CD4-positive, alpha-beta T cell treated with Interferon gamma for 1 hour (primary cell): Measurements from ENCODE around the gene CRTC1.

Source experiments
- DNase-seq: peaks from one replicate; pipeline ENCODE4 v3.0.0-alpha.2; 2020

The CRTC1 gene

GRCh38 chr19:18651733-18652132 lies 31.7 kb upstream of the CRTC1 start:
- DNase-seq = no peak

- DNase-seq = no peak
Measured at GRCh38 chr19:18653853-18654252, 29.6 kb upstream of the CRTC1 start.

- no peak for DNase-seq
Measured at GRCh38 chr19:18654469-18654868, 29.0 kb upstream of the CRTC1 start.

GRCh38 chr19:18655173-18655844 lies 28.2 kb upstream of the CRTC1 start:
- DNase-seq = no peak

DNA sequence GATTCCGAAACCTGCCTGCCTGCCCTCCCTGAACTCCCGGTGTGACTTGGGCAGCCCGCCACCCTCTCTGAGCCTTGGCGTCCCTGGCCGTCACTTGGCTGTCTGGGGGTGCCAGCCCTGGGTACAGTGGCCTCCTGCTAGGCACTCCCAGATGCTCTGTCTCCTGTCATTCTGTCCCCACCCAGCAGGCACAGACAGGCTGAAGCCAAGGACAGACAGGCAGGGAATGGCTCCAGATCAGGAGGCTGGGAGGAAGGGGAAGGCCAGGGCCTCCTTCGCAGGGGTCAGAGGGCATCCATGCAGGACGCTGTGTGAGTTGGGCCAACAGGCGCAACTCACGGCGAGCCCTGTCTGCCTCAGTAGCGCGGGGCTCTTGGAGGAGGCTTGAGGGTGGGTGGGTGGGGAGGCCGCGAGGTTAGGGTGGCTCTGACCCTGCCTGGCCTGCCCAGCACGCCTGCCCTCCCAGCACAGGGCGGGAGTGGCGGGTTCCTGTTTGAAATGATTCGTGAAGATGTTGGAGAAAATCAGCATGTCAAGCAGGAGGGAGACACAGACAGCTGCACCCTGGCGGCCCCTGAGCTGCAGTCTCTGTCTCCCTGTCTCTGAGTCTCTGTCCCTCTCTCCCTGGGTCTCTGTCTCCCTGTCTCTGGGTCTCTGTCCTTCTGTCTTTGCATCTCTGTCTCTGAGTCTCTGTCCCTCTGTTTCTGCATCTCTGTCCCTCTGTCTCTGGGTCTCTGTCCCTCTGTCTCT lies 27.0 kb upstream of the CRTC1 start:
- DNase-seq = no peak

GRCh38 chr19:18657590-18658365 lies 25.7 kb upstream of the CRTC1 start:
- no peak for DNase-seq

DNA sequence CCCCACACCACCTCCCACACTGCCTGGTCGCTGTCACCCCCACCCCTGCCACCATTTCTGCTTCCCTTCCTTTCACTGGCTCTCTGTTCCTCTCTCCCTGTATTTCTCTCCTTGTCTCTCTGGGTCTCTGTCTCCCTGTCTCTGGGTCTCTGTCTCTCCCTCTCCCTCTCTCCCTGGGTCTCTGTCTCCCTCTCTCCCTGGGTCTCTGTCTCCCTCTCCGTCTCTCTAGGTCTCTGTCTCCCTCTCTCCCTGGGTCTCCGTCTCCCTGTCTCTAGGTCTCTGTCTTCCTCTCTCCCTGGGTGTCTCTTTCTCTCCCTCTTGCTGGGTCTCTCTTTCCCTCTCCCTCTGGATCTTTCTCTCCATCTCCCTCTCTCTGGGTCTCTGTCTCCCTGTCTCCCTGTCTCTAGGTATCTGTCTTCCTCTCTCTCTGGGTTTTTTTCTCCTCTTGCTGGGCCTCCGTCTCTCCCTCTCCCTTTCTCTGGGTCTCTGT lies 25.1 kb upstream of the CRTC1 start:
- no peak for DNase-seq

GRCh38 chr19:18659281-18660050 lies 24.0 kb upstream of the CRTC1 start:
- DNase-seq = peak; percentile 24

GRCh38 chr19:18660051-18660910 lies 23.2 kb upstream of the CRTC1 start:
- DNase-seq = no peak

- no peak for DNase-seq
Measured at GRCh38 chr19:18660939-18661670, 22.4 kb upstream of the CRTC1 start.

GRCh38 chr19:18662972-18663732 lies 20.3 kb upstream of the CRTC1 start:
- DNase-seq = no peak

GRCh38 chr19:18663940-18664530 lies 19.4 kb upstream of the CRTC1 start:
- DNase-seq = no peak

DNA sequence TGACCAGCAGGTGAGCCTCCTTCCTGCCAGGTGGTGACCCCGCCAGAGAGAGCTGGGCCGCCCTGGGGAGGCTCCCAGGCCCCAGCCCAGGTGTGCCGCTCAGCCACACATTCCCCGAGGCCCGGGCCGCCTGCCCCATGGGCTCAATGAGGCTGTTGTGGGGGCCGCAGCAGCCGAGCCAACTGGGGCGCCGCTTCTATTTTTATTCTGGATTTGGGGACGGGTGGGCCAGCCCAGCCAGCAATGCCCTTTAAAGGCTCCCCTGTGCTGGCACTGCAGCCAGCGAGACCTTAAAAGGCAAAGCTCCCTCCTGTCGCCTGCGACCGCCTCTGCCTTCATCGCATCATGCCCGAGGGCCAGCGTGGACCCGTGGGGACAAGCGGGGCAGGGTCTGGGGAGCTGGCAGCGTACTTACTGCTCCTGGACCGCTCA lies 17.7 kb upstream of the CRTC1 start:
- no peak for DNase-seq

- no peak for DNase-seq
Measured at GRCh38 chr19:18666317-18666716, 17.2 kb upstream of the CRTC1 start.

DNA sequence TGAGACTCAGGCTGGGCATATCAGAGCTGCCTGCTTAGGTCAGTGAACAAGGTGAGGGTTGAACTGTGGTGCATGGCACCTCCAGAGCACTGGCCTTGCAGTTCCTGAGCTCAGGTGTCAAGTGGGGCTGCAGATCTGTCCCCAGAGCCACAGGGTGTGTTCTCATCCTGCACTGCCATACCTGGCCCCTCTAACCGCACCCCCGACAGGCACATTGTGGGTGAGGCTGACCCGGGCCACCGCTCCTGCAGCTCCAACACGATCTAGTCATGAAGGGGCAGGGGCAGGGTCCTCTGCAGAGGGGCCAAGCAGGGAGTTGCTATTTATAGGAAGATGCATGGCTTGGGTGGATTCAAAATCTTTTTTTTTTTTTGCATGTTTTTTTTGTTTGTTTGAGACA lies 16.7 kb upstream of the CRTC1 start:
- DNase-seq = no peak

DNA sequence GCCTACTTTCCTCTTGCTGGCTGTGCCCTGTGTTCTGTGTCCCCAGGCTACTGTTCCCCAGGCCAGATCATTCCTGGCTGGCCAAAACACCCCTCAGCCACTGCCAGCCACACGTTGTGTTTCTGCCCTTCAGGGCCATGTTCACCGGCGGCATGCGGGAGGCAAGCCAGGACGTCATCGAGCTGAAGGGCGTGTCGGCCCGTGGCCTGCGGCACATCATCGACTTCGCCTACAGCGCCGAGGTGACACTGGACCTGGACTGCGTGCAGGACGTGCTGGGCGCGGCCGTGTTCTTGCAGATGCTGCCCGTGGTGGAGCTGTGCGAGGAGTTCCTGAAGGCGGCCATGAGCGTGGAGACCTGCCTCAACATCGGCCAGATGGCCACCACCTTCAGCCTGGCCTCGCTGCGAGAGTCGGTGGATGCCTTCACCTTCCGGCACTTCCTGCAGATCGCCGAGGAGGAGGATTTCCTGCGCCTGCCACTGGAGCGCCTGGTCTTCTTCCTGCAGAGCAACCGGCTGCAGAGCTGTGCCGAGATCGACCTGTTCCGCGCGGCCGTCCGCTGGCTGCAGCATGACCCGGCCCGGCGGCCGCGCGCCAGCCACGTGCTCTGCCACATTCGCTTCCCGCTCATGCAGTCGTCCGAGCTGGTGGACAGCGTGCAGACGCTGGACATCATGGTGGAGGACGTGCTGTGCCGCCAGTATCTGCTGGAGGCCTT lies 15.8 kb upstream of the CRTC1 start:
- no peak for DNase-seq

DNA sequence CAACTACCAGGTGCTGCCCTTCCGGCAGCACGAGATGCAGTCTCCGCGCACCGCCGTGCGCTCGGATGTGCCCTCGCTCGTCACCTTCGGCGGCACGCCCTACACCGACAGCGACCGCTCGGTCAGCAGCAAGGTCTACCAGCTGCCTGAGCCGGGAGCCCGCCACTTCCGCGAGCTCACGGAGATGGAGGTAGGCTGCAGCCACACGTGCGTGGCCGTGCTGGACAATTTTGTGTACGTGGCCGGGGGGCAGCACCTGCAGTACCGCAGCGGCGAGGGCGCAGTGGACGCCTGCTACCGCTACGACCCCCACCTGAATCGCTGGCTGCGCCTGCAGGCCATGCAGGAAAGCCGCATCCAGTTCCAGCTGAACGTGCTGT lies 15.2 kb upstream of the CRTC1 start:
- DNase-seq = no peak

DNA sequence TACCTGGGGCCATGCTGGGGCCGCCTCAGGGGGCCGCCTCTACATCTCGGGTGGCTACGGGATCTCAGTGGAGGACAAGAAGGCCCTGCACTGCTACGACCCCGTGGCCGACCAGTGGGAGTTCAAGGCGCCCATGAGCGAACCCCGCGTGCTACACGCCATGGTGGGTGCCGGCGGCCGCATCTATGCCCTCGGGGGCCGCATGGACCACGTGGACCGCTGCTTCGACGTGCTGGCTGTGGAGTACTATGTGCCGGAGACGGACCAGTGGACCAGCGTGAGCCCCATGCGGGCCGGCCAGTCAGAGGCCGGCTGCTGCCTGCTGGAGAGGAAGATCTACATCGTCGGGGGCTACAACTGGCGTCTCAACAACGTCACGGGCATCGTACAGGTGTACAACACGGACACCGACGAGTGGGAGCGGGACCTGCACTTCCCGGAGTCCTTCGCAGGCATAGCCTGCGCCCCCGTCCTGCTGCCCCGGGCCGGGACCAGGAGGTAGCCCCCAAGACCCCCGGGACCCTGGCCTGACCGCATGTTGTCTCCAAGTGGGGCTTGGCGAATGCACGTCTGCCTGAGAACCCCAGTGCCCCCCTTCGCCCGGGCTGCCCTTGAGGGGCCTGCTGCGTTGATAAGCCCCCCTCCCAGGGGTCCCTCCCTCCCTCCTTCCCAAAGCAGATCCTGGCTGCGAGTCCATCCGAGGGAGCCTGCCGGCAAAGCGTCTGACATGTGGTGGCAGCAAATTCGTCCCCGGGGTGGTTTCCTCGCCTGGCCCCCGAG lies 14.5 kb upstream of the CRTC1 start:
- DNase-seq = no peak

GRCh38 chr19:18669524-18669817 lies 14.0 kb upstream of the CRTC1 start:
- no peak for DNase-seq
